Parathyroid adenoma (tissue), 2 donors: ENCODE results near the gene HIF1A.
A peak's percentile ranks its signal among the peaks of the same experiment; 100 is the strongest.

ENCODE experiments used
- H2AFZ ChIP-seq: fragments of 300-600 bp; sonication (generic); one replicate; pipeline ENCODE4 v1.7.0; 2017; ENCODE audit warnings: antibody characterized with exemption, mild to moderate bottlenecking
- H3K27ac ChIP-seq: fragments of 300-600 bp; sonication (generic); one replicate; pipeline ENCODE4 v1.7.0; 2017
- H3K27me3 ChIP-seq: fragments of 300-600 bp; sonication (generic); one replicate; pipeline ENCODE4 v1.7.0; 2017; ENCODE audit warnings: low read length; ENCODE audit not compliant: control insufficient read depth, insufficient read depth
- H3K36me3 ChIP-seq: fragments of 300-600 bp; sonication (generic); one replicate; pipeline ENCODE4 v1.7.0; 2017; ENCODE audit warnings: low read length; ENCODE audit not compliant: control insufficient read depth, insufficient read depth
- H3K4me1 ChIP-seq: fragments of 300-600 bp; sonication (generic); one replicate; pipeline ENCODE4 v1.7.0; 2017; ENCODE audit warnings: control low read depth
- H3K4me2 ChIP-seq: fragments of 300-600 bp; sonication (generic); one replicate; pipeline ENCODE4 v1.7.0; 2017; ENCODE audit warnings: low read length
- H3K4me3 ChIP-seq: fragments of 300-600 bp; sonication (generic); one replicate; pipeline ENCODE4 v1.7.0; 2017; ENCODE audit warnings: low read depth, low read length
- H3K79me2 ChIP-seq: fragments of 300-600 bp; sonication (generic); one replicate; pipeline ENCODE4 v1.7.0; 2017; ENCODE audit warnings: control low read depth
- H3K9ac ChIP-seq: fragments of 300-600 bp; sonication (generic); one replicate; pipeline ENCODE4 v1.7.0; 2017; ENCODE audit warnings: mild to moderate bottlenecking
- H3K9me3 ChIP-seq: fragments of 300-600 bp; sonication (generic); one replicate; pipeline ENCODE4 v1.7.0; 2017; ENCODE audit warnings: low read length; ENCODE audit not compliant: control insufficient read depth
- TF ChIP-seq, protein P1 (sequence below): fragments of 300-600 bp; sonication (generic); IDR thresholded peaks from one replicate; pipeline ENCODE4 v1.7.0; 2017; ENCODE audit warnings: antibody characterized with exemption, mild to moderate bottlenecking
- donor health status: primary hyperparathyroidism.

The HIF1A gene

DNA sequence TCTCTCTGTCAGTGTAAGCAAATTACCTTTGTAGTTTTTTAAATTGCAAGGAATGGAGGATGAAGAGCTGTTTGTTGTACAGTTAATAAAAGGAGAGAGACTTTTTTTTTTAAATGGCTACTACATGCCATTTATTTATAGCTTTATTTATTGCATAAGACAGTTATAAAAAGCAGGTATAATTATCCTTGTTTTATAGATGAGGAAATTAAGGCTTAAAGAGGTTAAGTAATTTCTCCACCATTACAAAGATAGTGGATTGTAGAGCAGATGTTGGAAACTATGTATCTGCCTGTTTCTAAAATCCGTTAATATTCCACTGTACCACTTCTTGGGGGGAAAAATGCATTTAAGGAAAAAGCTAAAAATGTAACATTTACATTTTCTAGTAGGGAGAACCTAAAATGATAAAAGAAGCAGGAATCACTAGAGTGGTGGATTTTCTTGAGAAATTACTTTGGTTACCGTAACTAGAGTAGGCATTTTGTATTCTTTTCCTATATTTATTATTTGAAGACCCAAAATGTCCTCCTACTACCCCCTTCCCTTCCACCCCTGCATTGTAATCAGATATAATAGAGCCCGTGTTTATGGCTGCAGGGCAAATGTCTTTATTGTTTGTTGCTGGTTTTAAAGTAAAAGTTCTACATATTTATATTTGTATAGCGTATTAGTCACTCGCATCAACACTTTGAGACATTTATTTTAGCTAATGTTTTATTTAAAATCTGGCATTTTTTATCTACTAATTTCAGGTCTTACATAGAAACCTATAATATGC, 69.2 kb downstream of the HIF1A start:
- Histone ChIP-seq H3K4me1 (peaks cover 16% of the 10 kb centered on the region), H3K4me3 (peak overlapping the region; percentile 2), H3K4me2 (peak overlapping the region; percentile 36), H3K9me3 (no peaks in the 10 kb centered on the region), H3K79me2 (peaks cover 8% of the 10 kb centered on the region), H3K9ac (no peak overlapping the region), H3K36me3 (no peaks in the 10 kb centered on the region), H3K27ac (peak overlapping the region; percentile 11), H3K27me3 (no peaks in the 10 kb centered on the region), H2AFZ (no peak overlapping the region)
- TF ChIP-seq, protein P1, sequence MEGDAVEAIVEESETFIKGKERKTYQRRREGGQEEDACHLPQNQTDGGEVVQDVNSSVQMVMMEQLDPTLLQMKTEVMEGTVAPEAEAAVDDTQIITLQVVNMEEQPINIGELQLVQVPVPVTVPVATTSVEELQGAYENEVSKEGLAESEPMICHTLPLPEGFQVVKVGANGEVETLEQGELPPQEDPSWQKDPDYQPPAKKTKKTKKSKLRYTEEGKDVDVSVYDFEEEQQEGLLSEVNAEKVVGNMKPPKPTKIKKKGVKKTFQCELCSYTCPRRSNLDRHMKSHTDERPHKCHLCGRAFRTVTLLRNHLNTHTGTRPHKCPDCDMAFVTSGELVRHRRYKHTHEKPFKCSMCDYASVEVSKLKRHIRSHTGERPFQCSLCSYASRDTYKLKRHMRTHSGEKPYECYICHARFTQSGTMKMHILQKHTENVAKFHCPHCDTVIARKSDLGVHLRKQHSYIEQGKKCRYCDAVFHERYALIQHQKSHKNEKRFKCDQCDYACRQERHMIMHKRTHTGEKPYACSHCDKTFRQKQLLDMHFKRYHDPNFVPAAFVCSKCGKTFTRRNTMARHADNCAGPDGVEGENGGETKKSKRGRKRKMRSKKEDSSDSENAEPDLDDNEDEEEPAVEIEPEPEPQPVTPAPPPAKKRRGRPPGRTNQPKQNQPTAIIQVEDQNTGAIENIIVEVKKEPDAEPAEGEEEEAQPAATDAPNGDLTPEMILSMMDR = no peak

DNA sequence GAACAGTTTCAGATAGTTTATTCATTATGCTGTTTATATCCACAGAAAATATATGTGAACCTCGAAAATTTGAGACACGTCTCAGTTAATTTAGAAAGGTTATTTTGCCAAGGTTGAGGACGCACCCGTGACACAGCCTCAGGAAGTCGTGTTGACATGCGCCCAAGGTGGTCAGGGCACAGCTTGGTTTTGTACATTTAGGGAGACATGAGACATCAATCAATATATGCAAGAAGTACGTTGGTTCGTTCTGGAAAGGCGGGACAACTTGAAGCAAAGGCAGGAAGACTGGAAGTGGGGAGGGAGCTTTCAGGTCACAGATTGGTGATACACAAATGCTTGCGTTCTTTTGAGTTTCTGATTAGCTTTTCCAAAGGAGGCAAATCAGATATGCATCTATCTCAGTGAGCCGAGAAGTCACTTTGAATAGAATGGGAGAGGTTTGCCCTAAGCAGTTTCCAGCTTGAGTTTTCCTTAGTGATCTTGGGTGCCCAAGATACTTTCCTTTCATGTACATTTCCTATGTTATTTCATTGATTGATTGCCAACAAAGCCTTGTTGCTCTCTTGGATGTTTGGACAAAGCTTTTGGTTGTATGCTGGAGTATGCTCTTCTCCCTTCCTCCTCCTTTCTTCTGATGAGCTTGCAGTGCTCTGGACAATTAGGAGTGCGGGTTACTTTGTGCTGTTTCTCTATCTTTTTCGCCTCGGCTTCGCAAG, 70.1 kb downstream of the HIF1A start:
- Histone ChIP-seq H2AFZ (peak overlapping the region; percentile 32), H3K4me1 (peaks cover 16% of the 10 kb centered on the region), H3K9me3 (no peaks in the 10 kb centered on the region), H3K9ac (no peak overlapping the region), H3K27me3 (no peaks in the 10 kb centered on the region), H3K36me3 (no peaks in the 10 kb centered on the region), H3K27ac (peak overlapping the region; percentile 11), H3K4me2 (peak overlapping the region; percentile 36), H3K79me2 (peaks cover 8% of the 10 kb centered on the region), H3K4me3 (peak overlapping the region; percentile 2)
- TF ChIP-seq, protein P1 = no peak

DNA sequence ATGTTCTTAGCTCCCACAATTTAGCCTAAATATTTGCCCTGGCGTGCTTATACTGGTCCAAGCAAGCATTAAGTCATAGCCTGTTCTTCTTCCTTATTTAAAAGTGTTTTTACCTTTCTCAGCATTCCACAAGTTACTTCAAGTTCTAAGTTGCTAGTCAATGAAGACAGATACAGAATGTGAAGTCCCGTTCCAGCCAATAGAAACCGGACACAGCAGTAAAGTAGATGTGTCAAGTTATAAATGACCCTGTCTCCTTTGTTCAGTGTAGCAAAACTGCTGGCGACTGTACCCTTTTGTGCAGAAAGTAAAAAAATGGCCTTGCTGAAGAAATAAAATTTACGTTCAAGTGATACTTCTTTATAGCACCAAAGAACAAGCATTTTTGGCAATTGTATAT, 70.8 kb downstream of the HIF1A start:
- H3K4me3 ChIP-seq = no peak overlapping the region
- no peak overlapping the region for H3K27ac ChIP-seq
- H3K79me2 ChIP-seq = peaks cover 8% of the 10 kb centered on the region
- no peak overlapping the region for H2AFZ ChIP-seq
- peaks cover 16% of the 10 kb centered on the region for H3K4me1 ChIP-seq
- H3K27me3 ChIP-seq = no peaks in the 10 kb centered on the region
- H3K9me3 ChIP-seq = no peaks in the 10 kb centered on the region
- H3K36me3 ChIP-seq = no peaks in the 10 kb centered on the region
- TF ChIP-seq, protein P1 = no peak
- peak overlapping the region; percentile 32 for H3K4me2 ChIP-seq
- H3K9ac ChIP-seq = no peak overlapping the region

DNA sequence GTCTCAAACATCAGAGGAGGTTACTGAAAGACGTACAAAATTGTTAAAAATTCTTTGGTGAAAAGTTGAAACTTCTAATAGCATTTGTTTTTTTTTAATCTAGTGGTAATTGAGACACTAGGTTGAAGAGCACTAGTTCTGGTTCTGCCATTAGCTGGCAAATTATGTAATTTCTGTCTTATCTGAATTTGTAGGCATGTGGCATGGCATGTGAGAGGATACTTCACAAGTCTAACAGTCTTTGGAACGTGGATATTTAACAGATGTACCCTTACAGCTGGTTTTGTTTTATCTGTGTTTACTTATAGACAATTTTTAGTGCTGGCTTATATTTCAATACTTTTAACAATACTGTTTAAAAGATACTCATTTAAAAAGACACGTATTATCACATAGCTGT, 72.9 kb downstream of the HIF1A start:
- no peaks in the 10 kb centered on the region for H3K27me3 ChIP-seq
- H3K9ac ChIP-seq = no peak overlapping the region
- no peak overlapping the region for H3K4me2 ChIP-seq
- H3K79me2 ChIP-seq = peaks cover 10% of the 10 kb centered on the region
- no peak overlapping the region for H3K27ac ChIP-seq
- TF ChIP-seq, protein P1 = no peak
- no peak overlapping the region for H3K4me3 ChIP-seq
- peaks cover 10% of the 10 kb centered on the region for H3K4me1 ChIP-seq
- no peak overlapping the region for H2AFZ ChIP-seq
- no peaks in the 10 kb centered on the region for H3K36me3 ChIP-seq
- H3K9me3 ChIP-seq = no peaks in the 10 kb centered on the region
